ENCODE data around the gene NEK10. TPM values are rescaled to one million over a fixed set of nuclear protein-coding genes. Genes with fewer than 3 reads are reported as not detected.

The NEK10 gene
- total RNA-seq, 1 experiment from 2014 or later = 0.34 TPM

DNA sequence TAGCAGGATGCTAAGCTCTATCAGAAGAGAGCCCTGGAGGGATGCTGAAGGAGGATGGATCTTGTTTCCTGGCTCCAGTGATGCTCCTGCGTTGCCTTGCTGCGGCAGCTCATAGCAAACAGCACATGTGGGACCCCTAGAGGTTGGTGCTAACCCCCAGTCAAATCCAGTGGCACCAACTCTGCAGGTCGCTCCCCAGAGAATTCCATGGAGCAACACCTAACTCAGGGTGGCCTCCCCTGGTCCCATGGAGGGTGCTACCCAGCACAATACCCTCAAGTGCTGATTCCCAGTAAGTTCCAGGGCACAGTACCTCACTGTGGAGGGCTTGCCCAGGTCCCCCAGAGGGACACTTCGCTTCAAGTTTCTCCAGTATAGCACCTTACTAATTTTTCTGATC lies 231.2 kb downstream of the NEK10 start:
- ChIA-PET POLR2A (ENCODE audit: low non-redundant PET) (no interaction called here), CTCF (no interaction called here)
- Histone ChIP-seq H3K27ac (ENCODE audit: low read depth, low read length, poor library complexity, severe bottlenecking) (no peak overlapping the region), H3K27me3 (replicated peaks; ENCODE audit: insufficient read depth, low read depth, low read length, poor library complexity) (peaks cover 4% of the 10 kb centered on the region), H3K36me3 (ENCODE audit: insufficient read depth, low read length, poor library complexity, severe bottlenecking) (no peaks in the 10 kb centered on the region), H3K4me3 (ENCODE audit: low read depth, low read length, poor library complexity, severe bottlenecking) (no peak overlapping the region), H3K4me1 (ENCODE audit: insufficient read depth, low read length, poor library complexity, severe bottlenecking) (no peaks in the 10 kb centered on the region), H3K9me3 (ENCODE audit: low read depth, low read length, poor library complexity, severe bottlenecking) (no peaks in the 10 kb centered on the region)
- DNase-seq (ENCODE audit: low spot score) = no peak
- intact Hi-C loops (cut with micrococcal nuclease; ENCODE audit: unreplicated experiment) = loop anchor here (10.0 kb wide), 2 partner anchors 327 to 547 kb away; no protein-coding TSS in a partner anchor
- TF ChIP-seq, protein P1, sequence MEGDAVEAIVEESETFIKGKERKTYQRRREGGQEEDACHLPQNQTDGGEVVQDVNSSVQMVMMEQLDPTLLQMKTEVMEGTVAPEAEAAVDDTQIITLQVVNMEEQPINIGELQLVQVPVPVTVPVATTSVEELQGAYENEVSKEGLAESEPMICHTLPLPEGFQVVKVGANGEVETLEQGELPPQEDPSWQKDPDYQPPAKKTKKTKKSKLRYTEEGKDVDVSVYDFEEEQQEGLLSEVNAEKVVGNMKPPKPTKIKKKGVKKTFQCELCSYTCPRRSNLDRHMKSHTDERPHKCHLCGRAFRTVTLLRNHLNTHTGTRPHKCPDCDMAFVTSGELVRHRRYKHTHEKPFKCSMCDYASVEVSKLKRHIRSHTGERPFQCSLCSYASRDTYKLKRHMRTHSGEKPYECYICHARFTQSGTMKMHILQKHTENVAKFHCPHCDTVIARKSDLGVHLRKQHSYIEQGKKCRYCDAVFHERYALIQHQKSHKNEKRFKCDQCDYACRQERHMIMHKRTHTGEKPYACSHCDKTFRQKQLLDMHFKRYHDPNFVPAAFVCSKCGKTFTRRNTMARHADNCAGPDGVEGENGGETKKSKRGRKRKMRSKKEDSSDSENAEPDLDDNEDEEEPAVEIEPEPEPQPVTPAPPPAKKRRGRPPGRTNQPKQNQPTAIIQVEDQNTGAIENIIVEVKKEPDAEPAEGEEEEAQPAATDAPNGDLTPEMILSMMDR (conservative IDR thresholded peaks at IDR 0.05; ENCODE audit: low read depth, low read length) = no peak
- no peak for TF ChIP-seq EZH2 (IDR thresholded peaks at IDR 0.05; ENCODE audit: borderline replicate concordance, low read depth, low read length, poor library complexity, severe bottlenecking)
- BruUV-seq (replicated peaks) = no TSS peak

DNA sequence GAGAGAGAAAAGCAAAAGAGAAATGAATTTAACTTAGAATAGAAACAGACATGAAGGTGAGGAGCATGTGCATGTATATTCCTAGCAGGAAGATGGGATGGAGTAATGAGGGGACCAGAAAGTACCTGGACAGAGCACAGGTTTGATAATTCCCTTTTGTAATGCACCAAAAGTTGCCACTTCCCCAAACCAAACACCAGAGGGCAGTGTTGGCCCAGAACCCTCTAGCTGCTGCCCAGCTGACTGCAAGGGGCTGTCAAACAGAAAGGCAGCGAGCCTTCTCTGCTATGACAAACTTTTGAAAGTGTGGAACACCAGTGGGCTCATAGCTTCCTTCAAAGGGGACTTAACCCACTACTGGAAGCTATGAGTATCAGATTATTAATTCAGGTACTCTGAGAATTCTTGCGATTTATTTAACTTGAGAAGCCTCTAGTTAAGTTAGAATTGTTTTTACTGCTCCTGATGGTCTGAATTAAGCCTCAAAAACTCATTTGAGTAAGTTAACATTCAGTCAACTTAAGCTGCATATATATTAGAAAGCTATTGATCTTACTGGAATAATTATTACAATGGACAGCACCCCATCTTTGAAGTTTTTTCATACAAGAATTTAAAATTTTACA lies 234.9 kb downstream of the NEK10 start:
- Histone ChIP-seq H3K27me3 (replicated peaks; ENCODE audit: insufficient read depth, low read depth, low read length, poor library complexity) (peaks cover 4% of the 10 kb centered on the region), H3K4me3 (ENCODE audit: low read depth, low read length, poor library complexity, severe bottlenecking) (no peak overlapping the region), H3K4me1 (ENCODE audit: insufficient read depth, low read length, poor library complexity, severe bottlenecking) (no peaks in the 10 kb centered on the region), H3K36me3 (ENCODE audit: insufficient read depth, low read length, poor library complexity, severe bottlenecking) (no peaks in the 10 kb centered on the region), H3K9me3 (ENCODE audit: low read depth, low read length, poor library complexity, severe bottlenecking) (no peaks in the 10 kb centered on the region), H3K27ac (ENCODE audit: low read depth, low read length, poor library complexity, severe bottlenecking) (no peak overlapping the region)
- POLR2A ChIA-PET (ENCODE audit: low non-redundant PET) = no interaction called here
- CTCF ChIA-PET = interaction anchor here (0.5 to 2.0 kb wide), 5 partner anchors 56 to 1837 kb away, joined by 3 to 16 read pairs (median 4); no protein-coding TSS in a partner anchor
- intact Hi-C loops (cut with micrococcal nuclease; ENCODE audit: unreplicated experiment) = loop anchor here (1.0 to 10.0 kb wide), 4 partner anchors 120 to 551 kb away; no protein-coding TSS in a partner anchor
- no TSS peak for BruUV-seq (replicated peaks)
- DNase-seq (ENCODE audit: low spot score) = peak; percentile 72
- TF ChIP-seq, protein P1 (conservative IDR thresholded peaks at IDR 0.05; ENCODE audit: low read depth, low read length) = peak; percentile 86
- no peak for TF ChIP-seq EZH2 (IDR thresholded peaks at IDR 0.05; ENCODE audit: borderline replicate concordance, low read depth, low read length, poor library complexity, severe bottlenecking)

DNA sequence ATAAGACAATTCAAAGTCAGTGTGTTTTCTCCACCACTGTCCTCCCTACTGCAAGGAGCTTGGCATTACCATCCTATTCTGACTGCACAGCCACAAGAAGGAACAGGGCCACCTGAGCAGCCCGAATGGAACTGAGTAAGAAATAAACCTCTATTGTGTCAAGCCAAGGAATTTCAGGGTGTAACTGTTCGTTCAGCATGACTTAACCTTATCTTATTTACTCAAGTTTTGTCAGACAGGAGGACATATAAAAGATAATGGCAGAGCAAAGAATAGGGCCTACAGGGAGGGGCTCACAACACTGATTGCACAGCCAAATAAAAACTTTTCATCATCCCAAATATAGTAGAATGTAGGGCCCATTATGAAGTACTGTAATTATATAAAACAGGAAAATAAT lies 236.1 kb downstream of the NEK10 start:
- Histone ChIP-seq H3K27ac (ENCODE audit: low read depth, low read length, poor library complexity, severe bottlenecking) (no peak overlapping the region), H3K4me1 (ENCODE audit: insufficient read depth, low read length, poor library complexity, severe bottlenecking) (no peaks in the 10 kb centered on the region), H3K27me3 (replicated peaks; ENCODE audit: insufficient read depth, low read depth, low read length, poor library complexity) (peaks cover 4% of the 10 kb centered on the region), H3K9me3 (ENCODE audit: low read depth, low read length, poor library complexity, severe bottlenecking) (no peaks in the 10 kb centered on the region), H3K4me3 (ENCODE audit: low read depth, low read length, poor library complexity, severe bottlenecking) (no peak overlapping the region), H3K36me3 (ENCODE audit: insufficient read depth, low read length, poor library complexity, severe bottlenecking) (no peaks in the 10 kb centered on the region)
- no TSS peak for BruUV-seq (replicated peaks)
- intact Hi-C loops (cut with micrococcal nuclease; ENCODE audit: unreplicated experiment) = loop anchor here (10.0 kb wide), 2 partner anchors 332 to 552 kb away; no protein-coding TSS in a partner anchor
- CTCF ChIA-PET = no interaction called here
- TF ChIP-seq, protein P1 (conservative IDR thresholded peaks at IDR 0.05; ENCODE audit: low read depth, low read length) = no peak
- no peak for TF ChIP-seq EZH2 (IDR thresholded peaks at IDR 0.05; ENCODE audit: borderline replicate concordance, low read depth, low read length, poor library complexity, severe bottlenecking)
- POLR2A ChIA-PET (ENCODE audit: low non-redundant PET) = no interaction called here
- no peak for DNase-seq (ENCODE audit: low spot score)
